ENCODE results near the gene SRR.
"Not testable (repeated sequence)": the region's sequence is repeated elsewhere in the genome, so short reads cannot be mapped to it uniquely, and the experiment has no call there.

The SRR gene

DNA sequence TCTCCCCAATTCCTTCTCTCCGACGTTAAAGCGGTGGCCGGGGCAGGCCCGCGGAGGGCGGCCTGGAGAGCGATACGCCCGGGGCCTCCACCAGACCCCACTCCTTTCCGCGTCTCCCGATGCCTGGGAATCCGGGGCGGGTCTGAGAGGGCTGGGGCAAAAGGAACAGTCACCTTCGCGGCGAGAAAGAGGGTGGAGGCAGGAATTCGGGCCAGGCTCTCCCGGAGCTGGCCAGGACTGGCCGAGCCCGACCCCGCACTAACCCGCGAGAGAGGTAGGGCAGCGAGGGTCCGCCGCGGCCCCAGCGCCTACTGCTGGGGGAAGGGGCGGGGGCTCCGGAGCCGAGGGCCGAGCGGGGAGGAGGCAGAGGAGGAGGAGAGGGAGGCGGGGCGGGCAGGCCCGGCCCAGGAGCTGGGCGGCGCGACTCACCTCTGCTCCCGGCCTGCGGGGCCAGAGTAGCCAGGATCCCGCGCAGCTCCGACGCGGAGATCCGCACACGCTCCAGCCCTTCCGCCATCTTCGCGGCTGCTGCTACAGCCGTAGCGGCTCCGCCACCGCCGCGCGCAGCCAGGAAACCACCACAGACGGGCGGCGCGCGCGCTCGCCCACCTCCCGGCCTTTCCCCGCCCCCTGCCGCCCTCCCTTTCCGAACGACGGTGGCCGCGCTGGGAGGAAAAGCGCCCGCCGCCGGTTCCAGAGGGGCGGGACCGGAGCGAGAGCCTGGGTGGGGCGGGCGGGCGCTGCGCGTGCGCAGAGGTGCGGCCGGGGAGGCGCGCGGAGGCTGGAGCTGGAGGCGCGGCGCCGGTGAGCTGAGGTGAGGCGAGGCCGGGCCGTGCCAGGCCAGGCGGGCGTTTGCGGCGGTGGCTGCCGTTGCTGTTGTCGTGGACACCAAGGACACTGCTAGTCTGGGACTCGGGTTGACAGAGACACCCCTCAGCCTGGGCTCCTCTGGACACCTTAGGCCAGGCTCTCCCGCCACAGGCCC, at the start of gene SRR, which contains the start of gene SMG6:
Gene SRR, plus strand, starts transcription at position 747 of the 985 bp plus-strand sequence. CDS start 11,611 bp downstream, outside the sequence.
Gene SMG6, minus strand, starts transcription at position 582 of the 985 bp plus-strand sequence. Its CDS starts 65 bp downstream, at position 517.
- peak; percentile 90 for DNase-seq

GRCh38 chr17:2258830-2259229, 44.9 kb upstream of the SRR start:
- not testable (repeated sequence) for DNase-seq

- DNase-seq = no peak
These were observed 43.8 kb upstream of the SRR start for GRCh38 chr17:2259769-2260536.

DNA sequence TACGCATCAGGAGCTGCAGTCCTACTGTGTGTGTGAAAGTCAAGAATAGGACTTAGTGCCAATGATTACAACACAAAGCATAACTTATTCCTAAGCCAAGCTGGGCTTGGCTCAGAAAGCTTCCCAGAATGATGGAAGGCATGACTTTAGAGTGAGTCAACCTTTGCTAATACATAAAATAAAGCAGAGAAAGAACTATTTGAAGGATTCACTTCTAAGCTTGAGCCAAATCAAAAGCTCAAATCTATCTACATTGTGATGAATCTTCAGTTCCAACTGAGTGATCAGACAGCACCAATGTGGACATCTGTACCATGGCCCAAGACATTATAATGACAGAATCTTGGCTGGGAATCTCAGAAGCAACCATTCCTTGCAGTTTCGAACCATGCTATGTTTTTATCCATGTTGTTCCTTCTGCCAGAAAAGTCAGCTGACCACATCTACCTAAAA, 41.6 kb upstream of the SRR start:
- no peak for DNase-seq

DNA sequence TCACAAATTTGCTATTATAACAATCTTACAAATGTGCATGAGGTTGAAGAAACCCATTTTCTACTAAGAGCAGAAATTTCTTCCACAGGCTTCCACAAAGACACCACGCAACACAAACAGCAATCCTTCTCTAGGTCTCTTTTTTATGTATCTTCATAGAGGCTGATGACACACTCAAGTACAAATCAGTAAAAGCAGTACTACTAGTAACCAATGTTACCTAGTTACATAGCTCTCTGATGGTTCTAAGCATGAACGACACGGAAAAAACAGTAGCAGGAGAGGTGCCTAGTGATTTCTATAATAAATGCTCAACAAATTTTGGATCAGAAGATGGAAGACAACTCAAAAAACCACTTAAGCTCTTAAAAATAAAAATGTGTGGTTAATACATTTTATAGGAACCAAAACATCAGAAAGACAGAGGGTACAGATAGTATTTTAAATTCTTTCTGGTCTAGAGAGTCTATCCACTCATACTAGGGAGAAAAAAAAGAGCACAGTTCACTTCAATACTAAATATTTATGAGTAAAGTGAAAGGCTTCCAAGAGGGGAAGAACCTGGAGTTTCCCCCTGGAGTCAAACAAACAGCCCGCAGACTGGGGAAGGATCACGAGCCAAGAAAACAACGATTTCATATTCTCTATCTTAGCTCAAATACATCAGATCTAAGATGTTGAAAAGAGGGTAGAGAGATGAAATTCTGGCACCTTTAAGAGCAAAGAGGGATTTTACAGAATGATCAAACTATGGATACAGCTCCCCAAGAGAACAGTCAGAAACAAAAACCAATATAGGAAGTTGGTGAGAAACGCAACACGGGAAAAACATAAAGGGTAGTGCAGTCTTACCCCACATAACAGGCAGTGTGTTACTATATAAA, 40.3 kb upstream of the SRR start:
- DNase-seq = no peak

GRCh38 chr17:2264067-2264860, 39.5 kb upstream of the SRR start:
- DNase-seq = no peak

DNA sequence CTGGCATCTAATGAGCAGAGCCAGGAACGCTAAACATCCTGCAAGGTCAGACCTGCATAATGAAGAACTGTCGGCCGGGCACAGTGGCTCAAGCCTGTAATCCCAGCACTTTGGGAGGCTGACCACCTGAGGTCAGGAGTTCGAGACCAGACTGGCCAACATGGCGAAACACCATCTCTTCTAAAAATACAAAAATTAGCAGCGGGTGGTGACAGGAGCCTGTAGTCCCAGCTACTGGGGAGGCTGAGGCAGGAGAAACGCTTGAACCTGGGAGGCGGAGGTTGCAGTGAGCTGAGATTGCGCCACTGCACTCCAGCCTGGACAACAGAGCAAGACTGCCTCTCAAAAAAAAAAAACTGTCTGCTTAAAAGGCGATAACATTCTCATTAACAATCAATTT, 38.6 kb upstream of the SRR start:
- DNase-seq = not testable (repeated sequence)

- DNase-seq = no peak
These were observed 37.5 kb upstream of the SRR start for GRCh38 chr17:2266045-2266864.

DNA sequence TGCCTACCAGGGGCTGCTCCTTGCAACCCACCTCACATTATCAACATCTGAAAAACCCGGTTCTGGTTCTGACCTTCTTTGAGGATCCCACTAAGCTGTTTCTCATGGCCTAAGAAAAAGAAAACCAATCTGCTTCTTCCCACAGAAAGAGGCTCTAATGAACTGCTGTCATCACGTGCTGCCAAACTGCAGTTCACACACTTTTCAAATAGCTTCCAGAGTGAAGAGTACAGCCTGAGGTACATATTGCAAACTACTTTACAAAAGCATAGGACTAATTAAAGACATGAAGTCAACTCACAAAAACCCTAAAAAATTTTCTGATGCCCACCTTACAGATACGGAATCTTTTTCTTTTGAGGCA, 36.9 kb upstream of the SRR start:
- no peak for DNase-seq

- DNase-seq = no peak
These were observed 36.4 kb upstream of the SRR start for GRCh38 chr17:2267354-2267753.

DNA sequence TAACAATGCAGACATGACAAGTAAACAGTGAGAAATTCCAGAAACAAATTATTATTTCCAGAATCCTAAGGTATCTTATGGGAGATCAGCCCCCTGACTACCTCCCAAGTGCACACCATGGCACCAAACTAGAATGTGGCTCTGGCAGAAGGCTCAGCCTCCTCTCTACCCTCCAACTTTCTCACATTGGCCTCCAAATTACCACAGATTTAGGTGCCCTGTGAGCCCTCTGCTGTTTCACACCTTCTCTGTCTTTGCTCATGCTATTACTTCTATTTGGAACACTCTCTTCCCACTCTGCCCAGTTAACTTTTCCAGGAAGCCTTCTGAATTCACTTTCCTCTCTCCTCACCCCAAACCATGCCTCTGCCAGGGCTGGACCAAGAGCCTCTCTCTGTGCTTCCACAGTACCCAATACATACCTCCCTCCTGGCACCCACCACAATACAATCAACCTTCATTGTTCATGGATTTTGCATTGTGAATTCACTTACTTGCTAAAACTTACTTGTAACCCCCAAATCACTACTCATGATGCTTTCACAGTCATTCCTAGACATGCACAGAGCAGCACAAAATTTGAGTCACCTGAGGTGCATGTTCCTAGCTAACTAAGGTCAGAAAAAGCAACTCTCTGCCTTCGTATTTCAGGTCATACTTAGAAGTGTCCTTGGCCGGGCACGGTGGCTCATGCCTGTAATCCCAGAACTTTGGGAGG, 31.6 kb upstream of the SRR start:
- DNase-seq = no peak

- DNase-seq = no peak
These were observed 29.3 kb upstream of the SRR start for GRCh38 chr17:2274414-2274813.

DNA sequence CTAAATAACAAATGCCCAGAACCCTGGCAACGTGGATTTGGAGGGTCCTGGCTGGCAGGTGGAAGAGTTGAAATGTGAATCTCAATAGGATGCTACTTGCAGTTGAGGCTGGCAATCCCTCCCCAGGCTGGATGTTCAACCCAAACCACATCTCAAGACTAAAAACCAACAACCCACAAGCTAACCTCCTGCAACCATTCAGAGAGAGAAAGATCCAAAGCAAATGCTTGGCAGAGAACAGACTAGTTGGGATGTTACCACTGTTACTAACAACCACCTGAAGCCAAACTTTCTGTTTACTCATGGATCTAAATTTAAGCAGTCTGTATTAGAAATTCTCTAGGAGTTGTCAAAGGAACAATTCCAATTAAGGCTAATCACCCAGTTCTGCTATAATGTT, 28.0 kb upstream of the SRR start:
- DNase-seq = no peak

DNA sequence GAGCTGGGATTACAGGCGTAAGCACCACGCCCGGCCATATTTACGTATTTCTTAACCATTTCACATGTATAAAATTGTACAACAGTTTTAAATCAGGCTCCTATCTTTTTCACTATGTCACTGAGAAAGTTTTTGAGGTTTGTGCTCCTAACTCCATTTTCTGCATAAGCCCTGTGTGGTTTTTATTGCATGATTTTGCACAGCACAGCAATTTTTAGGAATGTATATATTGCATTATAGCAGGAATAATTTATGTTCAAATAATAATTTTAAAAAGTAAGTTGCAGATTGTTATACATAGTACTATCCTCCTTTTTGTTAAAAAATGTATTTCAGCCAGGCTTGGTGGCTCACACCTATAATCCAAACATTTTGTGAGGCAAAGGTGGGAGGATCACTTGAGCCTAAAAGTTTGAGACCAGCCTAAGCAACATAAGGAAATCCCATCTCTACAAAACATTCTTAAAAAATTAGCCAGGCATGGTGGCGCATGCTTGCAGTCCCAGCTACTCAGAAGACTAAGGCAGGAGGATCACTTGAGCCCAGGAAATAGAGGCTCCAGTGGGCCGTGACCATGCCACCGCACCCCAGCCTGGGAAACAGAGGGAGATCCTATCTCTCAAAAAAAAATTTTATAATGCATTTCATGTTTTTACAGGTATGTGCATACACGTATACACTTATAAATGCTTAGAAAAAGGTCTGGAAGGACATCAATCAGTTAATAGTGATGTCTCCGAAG, 26.1 kb upstream of the SRR start:
- DNase-seq = no peak

GRCh38 chr17:2279707-2280106, 24.0 kb upstream of the SRR start:
- no peak for DNase-seq

DNA sequence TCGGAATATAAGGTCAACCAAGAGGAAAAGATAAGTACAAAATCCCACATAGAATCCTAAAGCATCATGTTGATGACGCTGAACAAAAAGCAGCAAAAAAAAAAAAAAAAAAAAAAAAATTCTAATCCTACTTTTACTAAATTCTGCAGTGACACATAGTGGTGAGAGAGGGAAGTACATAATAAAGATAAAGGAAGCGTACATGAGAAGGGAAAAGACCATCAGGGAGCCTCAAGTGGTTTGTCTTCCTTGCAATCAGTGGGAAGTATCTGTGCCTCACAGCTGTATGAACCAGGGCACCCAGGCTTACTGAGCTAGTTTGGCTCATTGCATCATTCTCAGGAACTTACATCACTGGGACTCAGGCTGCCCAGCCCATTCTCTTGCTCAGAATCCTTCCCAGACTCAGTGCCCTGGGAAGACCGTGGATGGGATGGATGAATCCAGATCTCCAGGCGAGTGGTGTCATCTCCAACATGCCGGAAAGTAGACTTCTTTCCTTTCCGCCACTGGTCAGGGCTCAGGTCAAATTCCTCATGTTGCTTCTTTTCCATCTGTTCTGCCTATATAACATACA, 21.4 kb upstream of the SRR start:
- peak; percentile 15 for DNase-seq

DNA sequence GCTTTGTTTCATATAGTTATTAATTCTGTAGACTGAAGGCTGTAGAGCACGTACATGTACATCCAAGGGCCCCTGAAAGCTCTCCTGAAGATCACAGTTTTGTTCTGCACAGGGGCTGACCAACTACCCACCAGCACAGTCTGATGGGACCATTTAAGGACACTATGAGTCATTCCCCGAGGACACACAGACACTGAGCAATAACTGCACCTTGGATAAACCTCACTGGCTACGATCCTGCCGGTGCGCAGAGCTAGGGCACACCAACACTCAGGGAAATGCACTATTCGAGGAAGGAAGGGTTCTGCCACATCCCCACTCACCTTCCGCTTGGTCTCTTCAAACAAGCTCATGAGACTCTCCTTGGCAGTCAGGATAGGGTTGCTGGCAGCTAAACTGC, 20.4 kb upstream of the SRR start:
- no peak for DNase-seq

GRCh38 chr17:2289878-2290478, 13.8 kb upstream of the SRR start:
- DNase-seq = no peak

- no peak for DNase-seq
These were observed 11.7 kb upstream of the SRR start for GRCh38 chr17:2292100-2292499.
